HG03066 (cell line): ENCODE results near the gene ZDHHC11B.
"Not testable (repeated sequence)": the region's sequence is repeated elsewhere in the genome, so short reads cannot be mapped to it uniquely, and the experiment has no call there.

Experiments used
- ATAC-seq: cut with Tn5 transposase; IDR thresholded peaks from one replicate; pipeline ENCODE4 v1.9.1; 2021; ENCODE audit warnings: low read depth; ENCODE audit not compliant: unreplicated experiment

Gene ZDHHC11B

GRCh38 chr5:784428-785177 is at the start of gene ZDHHC11B:
ZDHHC11B (minus strand) TSS chr5:784729; CDS start chr5:766919, 17,810 bp downstream.
- peak; percentile 62 for ATAC-seq

GRCh38 chr5:834013-834412 is 49.5 kb upstream of the ZDHHC11B start:
- ATAC-seq = not testable (repeated sequence)

GRCh38 chr5:828194-828593 is 43.7 kb upstream of the ZDHHC11B start:
- not testable (repeated sequence) for ATAC-seq

- ATAC-seq = not testable (repeated sequence)
Observed at GRCh38 chr5:825544-825943, 41.0 kb upstream of the ZDHHC11B start.

GRCh38 chr5:821504-821903 is 37.0 kb upstream of the ZDHHC11B start:
- ATAC-seq = no peak

- no peak for ATAC-seq
Observed at GRCh38 chr5:820245-820644, 35.7 kb upstream of the ZDHHC11B start.

GRCh38 chr5:819078-819477 is 34.5 kb upstream of the ZDHHC11B start:
- ATAC-seq = no peak

- ATAC-seq = no peak
Observed at GRCh38 chr5:816176-816575, 31.6 kb upstream of the ZDHHC11B start.

GRCh38 chr5:815449-815848 is 30.9 kb upstream of the ZDHHC11B start:
- no peak for ATAC-seq

- ATAC-seq = not testable (repeated sequence)
Observed at GRCh38 chr5:813575-813974, 29.0 kb upstream of the ZDHHC11B start.

- not testable (repeated sequence) for ATAC-seq
Observed at GRCh38 chr5:811384-811783, 26.9 kb upstream of the ZDHHC11B start.

GRCh38 chr5:807719-808514 is 23.4 kb upstream of the ZDHHC11B start:
- not testable (repeated sequence) for ATAC-seq

- ATAC-seq = no peak
Observed at GRCh38 chr5:801472-801871, 16.9 kb upstream of the ZDHHC11B start.

- not testable (repeated sequence) for ATAC-seq
Observed at GRCh38 chr5:801055-801454, 16.5 kb upstream of the ZDHHC11B start.

GRCh38 chr5:798505-799138 is 14.1 kb upstream of the ZDHHC11B start:
- not testable (repeated sequence) for ATAC-seq

GRCh38 chr5:797986-798385 is 13.5 kb upstream of the ZDHHC11B start:
- not testable (repeated sequence) for ATAC-seq

GRCh38 chr5:795873-796272 is 11.3 kb upstream of the ZDHHC11B start:
- not testable (repeated sequence) for ATAC-seq

GRCh38 chr5:794948-795347 is 10.4 kb upstream of the ZDHHC11B start:
- ATAC-seq = not testable (repeated sequence)

GRCh38 chr5:788703-789102 is 4.2 kb upstream of the ZDHHC11B start:
- not testable (repeated sequence) for ATAC-seq

GRCh38 chr5:787857-788233 is 3.3 kb upstream of the ZDHHC11B start:
- not testable (repeated sequence) for ATAC-seq

GRCh38 chr5:787224-787856 is 2.8 kb upstream of the ZDHHC11B start:
- not testable (repeated sequence) for ATAC-seq
